Stimulated activated CD4-positive, alpha-beta T cell treated with anti-CD3 and anti-CD28 coated beads, Interleukin-15, amount 100 ng/mL, for 1 hour (primary cell): Measurements from ENCODE around the gene DPP6.
"Not testable (repeated sequence)": the region's sequence is repeated elsewhere in the genome, so short reads cannot be mapped to it uniquely, and the experiment has no call there.

ENCODE experiments used
- DNase-seq, 2 donors: peaks; one replicate each; pipeline ENCODE4 v3.0.0-alpha.2; 2020; ENCODE audit warnings: low read depth in 1 of 2, low spot score in 1 of 2

DPP6 gene

GRCh38 chr7:154051643-154052529 lies at the start of gene DPP6:
Gene DPP6, plus strand, starts transcription at chr7:154052398.
- DNase-seq = not testable (repeated sequence)

GRCh38 chr7:154009423-154009911 lies 42.7 kb upstream of the DPP6 start:
- not testable (repeated sequence) for DNase-seq

- not testable (repeated sequence) for DNase-seq
These were observed 41.3 kb upstream of the DPP6 start for GRCh38 chr7:154010726-154011568.

GRCh38 chr7:154012800-154013199 lies 39.4 kb upstream of the DPP6 start:
- DNase-seq = not testable (repeated sequence)

GRCh38 chr7:154015636-154016035 lies 36.6 kb upstream of the DPP6 start:
- not testable (repeated sequence) for DNase-seq

GRCh38 chr7:154018354-154018753 lies 33.8 kb upstream of the DPP6 start:
- DNase-seq = not testable (repeated sequence)

GRCh38 chr7:154027805-154028204 lies 24.4 kb upstream of the DPP6 start:
- not testable (repeated sequence) for DNase-seq

- not testable (repeated sequence) for DNase-seq
These were observed 21.6 kb upstream of the DPP6 start for GRCh38 chr7:154030476-154031080.

GRCh38 chr7:154039466-154040165 lies 12.6 kb upstream of the DPP6 start:
- not testable (repeated sequence) for DNase-seq

GRCh38 chr7:154050394-154050793 lies 1.8 kb upstream of the DPP6 start:
- DNase-seq = not testable (repeated sequence)

GRCh38 chr7:154051006-154051642 lies 1.1 kb upstream of the DPP6 start:
- not testable (repeated sequence) for DNase-seq

GRCh38 chr7:154052530-154053252 lies 493 bp downstream of the DPP6 start:
- not testable (repeated sequence) for DNase-seq

- DNase-seq = not testable (repeated sequence)
These were observed 1.5 kb downstream of the DPP6 start for GRCh38 chr7:154053466-154054312.

GRCh38 chr7:154054664-154055063 lies 2.5 kb downstream of the DPP6 start:
- DNase-seq = not testable (repeated sequence)

GRCh38 chr7:154055491-154056106 lies 3.4 kb downstream of the DPP6 start:
- not testable (repeated sequence) for DNase-seq

GRCh38 chr7:154058783-154059182 lies 6.6 kb downstream of the DPP6 start:
- not testable (repeated sequence) for DNase-seq

GRCh38 chr7:154060551-154060950 lies 8.4 kb downstream of the DPP6 start:
- DNase-seq = not testable (repeated sequence)

- DNase-seq = not testable (repeated sequence)
These were observed 19.6 kb downstream of the DPP6 start for GRCh38 chr7:154071833-154072232.
